Peyer's patch (tissue), 4 donors: ENCODE data around the gene P2RX3. TPM values are rescaled to one million over a fixed set of nuclear protein-coding genes. Genes with fewer than 3 reads are reported as not detected.

Experiments used
- DNase-seq, 3 donors: peaks; one replicate each; pipeline ENCODE4 v3.0.0-alpha.2; 2017 to 2019
- H3K27ac ChIP-seq, 4 donors: fragments of 200-600 bp; sonication (generic); one replicate each; pipeline ENCODE4 v1.5.1; 2016 to 2019
- H3K27me3 ChIP-seq, 2 donors: fragments of 200-600 bp; sonication (generic); one replicate each; pipeline ENCODE4 v1.5.1; 2019
- H3K36me3 ChIP-seq, 3 donors: fragments of 200-600 bp; sonication (generic); one replicate each; pipeline ENCODE4 v1.5.1; 2016 to 2019
- H3K4me1 ChIP-seq, 4 donors: fragments of 200-600 bp; sonication (generic); one replicate each; pipeline ENCODE4 v1.5.1; 2016 to 2019
- H3K4me3 ChIP-seq, 4 donors: fragments of 200-600 bp; sonication (generic); 1 replicate in 3 of 4; 2 replicates in 1 of 4; pipeline ENCODE4 v1.5.1; 2016 to 2019; ENCODE audit warnings: mild to moderate bottlenecking in 1 of 4
- H3K9me3 ChIP-seq, 4 donors: fragments of 200-600 bp; sonication (generic); one replicate each; pipeline ENCODE4 v1.5.1; 2016 to 2019; ENCODE audit warnings: mild to moderate bottlenecking in 1 of 4
- POLR2A ChIP-seq, 2 donors: fragments of 450-650 bp; IDR thresholded peaks; one replicate each; pipeline ENCODE4 v1.5.1; 2017; ENCODE audit warnings: antibody characterized with exemption in 2 of 2, mild to moderate bottlenecking in 2 of 2, moderate library complexity in 2 of 2
- total RNA-seq, 4 donors: library from RNA; depleted of rRNA; stranded (reverse); fragments of >200 nt; gene quantifications; one replicate each; pipeline ENCODE4 v1.1.0, GENCODE V29; 2016
- TF ChIP-seq, protein P1 (sequence below), 6 experiments: fragments of 450-650 bp in 4 of 6; fragments of 200-600 bp in 2 of 6; sonication (generic) in 1 of 6; IDR thresholded peaks; one replicate each; pipeline ENCODE4 v1.5.1; 2017 to 2019; ENCODE audit warnings: antibody characterized with exemption in 6 of 6, mild to moderate bottlenecking in 3 of 6, moderate library complexity in 1 of 6

P2RX3 gene
- total RNA-seq, 4 donors from 2014 or later, result 0.80 TPM; not detected in 3

DNA sequence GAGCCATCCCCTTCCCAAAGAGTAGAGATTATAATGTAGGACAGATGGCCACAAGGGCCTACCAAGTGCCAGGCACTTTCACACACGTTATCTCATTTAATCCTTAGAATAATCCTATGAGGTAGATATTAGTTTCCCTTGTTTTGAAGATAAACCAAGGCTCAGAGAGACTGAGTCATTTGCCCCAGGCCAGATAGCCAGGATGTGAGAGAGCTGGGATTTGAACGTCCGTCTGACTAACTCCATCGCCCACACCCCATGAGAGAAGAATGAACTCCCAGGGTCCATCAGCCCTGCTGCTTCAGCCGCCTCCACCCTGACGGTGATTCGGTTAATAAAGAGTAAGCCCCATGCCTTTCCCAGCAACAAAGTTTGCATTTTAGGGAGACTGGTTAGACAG, 32.1 kb downstream of the P2RX3 start:
- H3K4me3 ChIP-seq, result no peak overlapping the region
- H3K9me3 ChIP-seq, result no peaks in the 10 kb centered on the region
- no peak for DNase-seq
- no peaks in the 10 kb centered on the region for H3K27me3 ChIP-seq
- H3K27ac ChIP-seq, result no peak overlapping the region
- H3K4me1 ChIP-seq, result no peaks in the 10 kb centered on the region
- no peaks in the 10 kb centered on the region for H3K36me3 ChIP-seq
- TF ChIP-seq, protein P1, sequence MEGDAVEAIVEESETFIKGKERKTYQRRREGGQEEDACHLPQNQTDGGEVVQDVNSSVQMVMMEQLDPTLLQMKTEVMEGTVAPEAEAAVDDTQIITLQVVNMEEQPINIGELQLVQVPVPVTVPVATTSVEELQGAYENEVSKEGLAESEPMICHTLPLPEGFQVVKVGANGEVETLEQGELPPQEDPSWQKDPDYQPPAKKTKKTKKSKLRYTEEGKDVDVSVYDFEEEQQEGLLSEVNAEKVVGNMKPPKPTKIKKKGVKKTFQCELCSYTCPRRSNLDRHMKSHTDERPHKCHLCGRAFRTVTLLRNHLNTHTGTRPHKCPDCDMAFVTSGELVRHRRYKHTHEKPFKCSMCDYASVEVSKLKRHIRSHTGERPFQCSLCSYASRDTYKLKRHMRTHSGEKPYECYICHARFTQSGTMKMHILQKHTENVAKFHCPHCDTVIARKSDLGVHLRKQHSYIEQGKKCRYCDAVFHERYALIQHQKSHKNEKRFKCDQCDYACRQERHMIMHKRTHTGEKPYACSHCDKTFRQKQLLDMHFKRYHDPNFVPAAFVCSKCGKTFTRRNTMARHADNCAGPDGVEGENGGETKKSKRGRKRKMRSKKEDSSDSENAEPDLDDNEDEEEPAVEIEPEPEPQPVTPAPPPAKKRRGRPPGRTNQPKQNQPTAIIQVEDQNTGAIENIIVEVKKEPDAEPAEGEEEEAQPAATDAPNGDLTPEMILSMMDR (IDR thresholded peaks at IDR 0.05), result no peak
- no peak for TF ChIP-seq POLR2A (IDR thresholded peaks at IDR 0.05)

DNA sequence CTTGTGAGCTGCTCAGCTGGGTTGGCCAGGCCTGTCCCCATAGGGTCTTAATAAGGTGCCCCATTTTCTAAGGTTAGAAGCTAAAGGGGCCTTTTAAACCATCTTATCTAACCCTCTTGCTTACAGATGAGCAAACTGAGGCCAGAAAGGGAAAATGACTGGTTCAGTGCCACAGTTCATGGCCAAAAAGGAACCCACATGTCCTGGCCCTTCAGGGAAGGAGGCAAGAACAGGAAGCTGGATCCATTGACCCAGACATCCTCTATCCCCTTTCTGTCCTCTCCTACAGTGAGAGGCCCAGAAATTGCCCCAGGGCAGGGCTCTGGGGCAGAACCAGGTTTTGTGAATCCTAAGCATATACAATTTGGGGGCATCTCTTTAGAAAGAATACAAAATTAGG, 32.8 kb downstream of the P2RX3 start:
- Histone ChIP-seq H3K4me1 (no peaks in the 10 kb centered on the region), H3K4me3 (no peak overlapping the region), H3K27ac (no peak overlapping the region), H3K27me3 (no peaks in the 10 kb centered on the region), H3K9me3 (no peaks in the 10 kb centered on the region), H3K36me3 (no peaks in the 10 kb centered on the region)
- no peak for DNase-seq
- TF ChIP-seq, protein P1 (IDR thresholded peaks at IDR 0.05), result no peak
- TF ChIP-seq POLR2A (IDR thresholded peaks at IDR 0.05), result no peak

DNA sequence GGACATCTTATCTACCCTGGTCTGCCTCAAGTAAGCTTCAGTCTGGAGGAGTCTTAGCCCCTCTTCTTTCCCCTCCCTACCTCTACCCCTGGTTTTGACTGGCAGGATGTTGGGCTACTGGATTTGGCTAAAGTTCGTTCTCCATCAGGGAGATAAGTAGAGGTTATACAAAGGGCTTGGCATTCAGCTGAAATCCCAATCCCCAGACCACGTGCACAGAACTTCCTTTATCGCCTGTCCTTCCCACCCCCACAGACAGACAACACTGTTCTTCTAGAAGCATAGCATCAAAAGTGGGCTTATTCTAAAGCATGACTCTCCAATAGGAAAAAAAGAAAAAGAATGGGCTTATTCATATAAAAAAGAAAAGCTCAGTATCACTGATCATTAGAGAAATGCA, 35.0 kb downstream of the P2RX3 start:
- no peak for DNase-seq
- TF ChIP-seq, protein P1 (IDR thresholded peaks at IDR 0.05), result no peak
- TF ChIP-seq POLR2A (IDR thresholded peaks at IDR 0.05), result no peak
- H3K4me3 ChIP-seq, result no peak overlapping the region
- no peaks in the 10 kb centered on the region for H3K9me3 ChIP-seq
- no peaks in the 10 kb centered on the region for H3K27me3 ChIP-seq
- no peaks in the 10 kb centered on the region for H3K36me3 ChIP-seq
- H3K4me1 ChIP-seq, result no peaks in the 10 kb centered on the region
- no peak overlapping the region for H3K27ac ChIP-seq

DNA sequence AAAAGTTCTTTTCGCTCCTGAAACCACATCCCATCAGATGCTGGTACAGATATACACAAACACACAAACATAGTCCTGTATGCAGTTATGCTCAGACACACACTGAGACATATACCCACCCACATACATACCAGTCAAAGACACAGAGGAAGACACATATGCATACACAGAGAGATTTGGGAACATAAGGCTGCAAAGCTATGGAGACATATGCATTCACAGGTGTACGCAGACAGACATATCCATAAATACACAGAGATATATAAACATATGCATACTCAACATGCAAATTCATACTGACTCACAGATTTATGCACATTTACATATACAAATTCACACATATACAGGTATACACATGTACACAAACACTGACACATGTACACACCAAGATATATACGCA, 36.8 kb downstream of the P2RX3 start:
- Histone ChIP-seq H3K4me3 (no peak overlapping the region), H3K27me3 (no peaks in the 10 kb centered on the region), H3K9me3 (no peaks in the 10 kb centered on the region), H3K27ac (no peak overlapping the region), H3K4me1 (no peaks in the 10 kb centered on the region), H3K36me3 (no peaks in the 10 kb centered on the region)
- TF ChIP-seq POLR2A (IDR thresholded peaks at IDR 0.05), result no peak
- TF ChIP-seq, protein P1 (IDR thresholded peaks at IDR 0.05), result no peak
- no peak for DNase-seq

DNA sequence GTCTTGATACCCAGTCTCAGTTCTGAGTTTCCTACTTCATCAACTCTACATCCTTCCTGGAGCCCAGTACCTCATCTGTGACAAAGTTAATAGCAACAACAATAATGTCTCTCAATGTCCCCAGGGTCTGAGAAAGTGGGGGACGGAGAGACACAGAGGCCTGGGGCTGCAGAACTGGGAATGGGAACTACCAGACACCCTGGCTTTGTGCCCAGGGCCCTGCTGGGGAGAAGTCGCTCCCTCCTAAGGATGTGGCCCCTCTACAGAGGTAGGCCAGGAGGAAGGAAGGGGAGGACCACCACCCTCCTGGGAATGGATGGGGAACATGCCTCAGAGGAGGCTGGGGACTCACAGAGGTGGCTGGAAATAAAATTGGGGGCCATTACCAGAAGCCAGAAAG, 37.3 kb downstream of the P2RX3 start:
- Histone ChIP-seq H3K27ac (no peak overlapping the region), H3K4me3 (no peak overlapping the region), H3K27me3 (no peaks in the 10 kb centered on the region), H3K4me1 (no peaks in the 10 kb centered on the region), H3K9me3 (no peaks in the 10 kb centered on the region), H3K36me3 (no peaks in the 10 kb centered on the region)
- TF ChIP-seq POLR2A (IDR thresholded peaks at IDR 0.05), result no peak
- TF ChIP-seq, protein P1 (IDR thresholded peaks at IDR 0.05), result no peak
- DNase-seq, result no peak
